KMS-11 (cell line): Measurements from ENCODE around the gene MAP3K5.
"Not testable (repeated sequence)": the region's sequence is repeated elsewhere in the genome, so short reads cannot be mapped to it uniquely, and the experiment has no call there.

Experiments used
- H2AFZ ChIP-seq: fragments of 200-600 bp; sonication (generic); 2 replicates; pipeline ENCODE4 v1.6.1; 2016; ENCODE audit warnings: antibody characterized with exemption, mixed run types, low read depth
- H3K27ac ChIP-seq: fragments of 200-600 bp; sonication (generic); 2 replicates; pipeline ENCODE4 v1.6.1; 2016; ENCODE audit warnings: mild to moderate bottlenecking, mixed run types
- H3K27me3 ChIP-seq: fragments of 200-600 bp; sonication (generic); 2 replicates; pipeline ENCODE4 v1.6.1; 2017; ENCODE audit warnings: mild to moderate bottlenecking, low read depth, mixed run types, moderate library complexity; ENCODE audit not compliant: insufficient read depth
- H3K36me3 ChIP-seq: fragments of 200-600 bp; sonication (generic); 2 replicates; pipeline ENCODE4 v1.6.1; 2017; ENCODE audit warnings: mild to moderate bottlenecking, mixed run types; ENCODE audit not compliant: insufficient read depth
- H3K4me1 ChIP-seq: fragments of 200-600 bp; sonication (generic); 2 replicates; pipeline ENCODE4 v1.6.1; 2016; ENCODE audit warnings: mild to moderate bottlenecking, low read depth, mixed run types; ENCODE audit not compliant: poor library complexity, severe bottlenecking
- H3K4me2 ChIP-seq: fragments of 200-600 bp; sonication (generic); 2 replicates; pipeline ENCODE4 v1.7.0; 2016; ENCODE audit warnings: mild to moderate bottlenecking, mixed run types
- H3K4me3 ChIP-seq: fragments of 200-600 bp; sonication (generic); IDR thresholded peaks from 2 replicates; pipeline ENCODE4 v1.6.1; 2017; ENCODE audit warnings: low read depth, low read length, mixed read lengths; ENCODE audit not compliant: insufficient read depth
- H3K79me2 ChIP-seq: fragments of 200-600 bp; sonication (generic); 2 replicates; pipeline ENCODE4 v1.6.1; 2016; ENCODE audit warnings: low read depth, mixed run types; ENCODE audit not compliant: insufficient read depth
- H3K9ac ChIP-seq: fragments of 200-600 bp; sonication (generic); 2 replicates; pipeline ENCODE4 v1.6.1; 2016; ENCODE audit warnings: mild to moderate bottlenecking, mixed run types
- H4K20me1 ChIP-seq: fragments of 200-600 bp; sonication (generic); 2 replicates; pipeline ENCODE4 v1.6.1; 2016; ENCODE audit warnings: mild to moderate bottlenecking, mixed run types; ENCODE audit not compliant: insufficient read depth
- TF ChIP-seq, protein P1 (sequence below): fragments of 200-600 bp; sonication (generic); conservative IDR thresholded peaks from 2 replicates; pipeline ENCODE4 v1.6.1; 2017; ENCODE audit warnings: low read depth, mild to moderate bottlenecking, antibody characterized with exemption, low read length, moderate library complexity, mixed read lengths

Gene MAP3K5

GRCh38 chr6:136762022-136762975, 30.0 kb downstream of the MAP3K5 start:
- Histone ChIP-seq H3K4me3 (no peak overlapping the region), H3K27ac (peak overlapping the region; percentile 71; the same call in 1 of the 2 replicates), H2AFZ (no peak overlapping the region), H3K4me1 (peaks cover 87% of the 10 kb centered on the region), H3K79me2 (peaks cover 26% of the 10 kb centered on the region), H3K36me3 (no peaks in the 10 kb centered on the region), H3K27me3 (no peaks in the 10 kb centered on the region), H3K9ac (peak overlapping the region; percentile 19; the same call in 1 of the 2 replicates), H3K4me2 (peak overlapping the region; percentile 89), H4K20me1 (no peaks in the 10 kb centered on the region)
- TF ChIP-seq, protein P1, sequence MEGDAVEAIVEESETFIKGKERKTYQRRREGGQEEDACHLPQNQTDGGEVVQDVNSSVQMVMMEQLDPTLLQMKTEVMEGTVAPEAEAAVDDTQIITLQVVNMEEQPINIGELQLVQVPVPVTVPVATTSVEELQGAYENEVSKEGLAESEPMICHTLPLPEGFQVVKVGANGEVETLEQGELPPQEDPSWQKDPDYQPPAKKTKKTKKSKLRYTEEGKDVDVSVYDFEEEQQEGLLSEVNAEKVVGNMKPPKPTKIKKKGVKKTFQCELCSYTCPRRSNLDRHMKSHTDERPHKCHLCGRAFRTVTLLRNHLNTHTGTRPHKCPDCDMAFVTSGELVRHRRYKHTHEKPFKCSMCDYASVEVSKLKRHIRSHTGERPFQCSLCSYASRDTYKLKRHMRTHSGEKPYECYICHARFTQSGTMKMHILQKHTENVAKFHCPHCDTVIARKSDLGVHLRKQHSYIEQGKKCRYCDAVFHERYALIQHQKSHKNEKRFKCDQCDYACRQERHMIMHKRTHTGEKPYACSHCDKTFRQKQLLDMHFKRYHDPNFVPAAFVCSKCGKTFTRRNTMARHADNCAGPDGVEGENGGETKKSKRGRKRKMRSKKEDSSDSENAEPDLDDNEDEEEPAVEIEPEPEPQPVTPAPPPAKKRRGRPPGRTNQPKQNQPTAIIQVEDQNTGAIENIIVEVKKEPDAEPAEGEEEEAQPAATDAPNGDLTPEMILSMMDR, result no peak

- Histone ChIP-seq H3K36me3 (no peaks in the 10 kb centered on the region), H2AFZ (no peak overlapping the region), H3K27ac (peak overlapping the region; percentile 71), H3K9ac (peak overlapping the region; percentile 19; the same call in 1 of the 2 replicates), H3K4me1 (peaks cover 81% of the 10 kb centered on the region), H3K4me2 (peak overlapping the region; percentile 89), H3K27me3 (no peaks in the 10 kb centered on the region), H3K79me2 (peaks cover 19% of the 10 kb centered on the region), H4K20me1 (no peaks in the 10 kb centered on the region), H3K4me3 (no peak overlapping the region)
- TF ChIP-seq, protein P1, result no peak
Measured at GRCh38 chr6:136761227-136761922, 30.9 kb downstream of the MAP3K5 start.

- peaks cover 75% of the 10 kb centered on the region for H3K4me1 ChIP-seq
- H3K9ac ChIP-seq, result peak overlapping the region; percentile 19; the same call in 1 of the 2 replicates
- not testable (repeated sequence) for H3K36me3 ChIP-seq, H4K20me1 ChIP-seq, H3K4me3 ChIP-seq, H3K27me3 ChIP-seq, H2AFZ ChIP-seq
- H3K79me2 ChIP-seq, result peaks cover 13% of the 10 kb centered on the region
- peak overlapping the region; percentile 71 for H3K27ac ChIP-seq
- H3K4me2 ChIP-seq, result peak overlapping the region; percentile 89
Measured at GRCh38 chr6:136760781-136761180, 31.5 kb downstream of the MAP3K5 start.

GRCh38 chr6:136757150-136757549, 35.1 kb downstream of the MAP3K5 start:
- no peak overlapping the region for H3K9ac ChIP-seq
- H3K79me2 ChIP-seq, result peaks cover 8% of the 10 kb centered on the region; the same call in 1 of the 2 replicates
- H3K4me1 ChIP-seq, result peaks cover 63% of the 10 kb centered on the region
- no peaks in the 10 kb centered on the region for H4K20me1 ChIP-seq
- H3K4me2 ChIP-seq, result no peak overlapping the region
- no peak overlapping the region for H3K4me3 ChIP-seq
- no peak overlapping the region for H3K27ac ChIP-seq
- no peaks in the 10 kb centered on the region for H3K36me3 ChIP-seq
- no peak overlapping the region for H2AFZ ChIP-seq
- H3K27me3 ChIP-seq, result no peaks in the 10 kb centered on the region
- TF ChIP-seq, protein P1, result no peak
